Fibroblast of skin of scalp (primary cell): Measurements from ENCODE around the gene TMEM47.
A peak's percentile ranks its signal among the peaks of the same experiment; 100 is the strongest.

Experiments used
- DNase-seq: peaks from one replicate; pipeline ENCODE4 v3.0.0-alpha.2; 2013

The TMEM47 gene

GRCh38 chrX:34584781-34585180 lies 72.3 kb downstream of the TMEM47 start:
- DNase-seq: no peak

GRCh38 chrX:34580069-34580468 lies 77.0 kb downstream of the TMEM47 start:
- no peak for DNase-seq

- peak; percentile 48 for DNase-seq
These were observed 78.8 kb downstream of the TMEM47 start for GRCh38 chrX:34578237-34578636.
